GM18907 (cell line): Measurements from ENCODE around the gene GSTT2.

Source experiments
- ATAC-seq: cut with Tn5 transposase; IDR thresholded peaks from one replicate; pipeline ENCODE4 v1.9.1; 2021; ENCODE audit warnings: mild to moderate bottlenecking, moderate library complexity; ENCODE audit not compliant: unreplicated experiment

GSTT2 gene

DNA sequence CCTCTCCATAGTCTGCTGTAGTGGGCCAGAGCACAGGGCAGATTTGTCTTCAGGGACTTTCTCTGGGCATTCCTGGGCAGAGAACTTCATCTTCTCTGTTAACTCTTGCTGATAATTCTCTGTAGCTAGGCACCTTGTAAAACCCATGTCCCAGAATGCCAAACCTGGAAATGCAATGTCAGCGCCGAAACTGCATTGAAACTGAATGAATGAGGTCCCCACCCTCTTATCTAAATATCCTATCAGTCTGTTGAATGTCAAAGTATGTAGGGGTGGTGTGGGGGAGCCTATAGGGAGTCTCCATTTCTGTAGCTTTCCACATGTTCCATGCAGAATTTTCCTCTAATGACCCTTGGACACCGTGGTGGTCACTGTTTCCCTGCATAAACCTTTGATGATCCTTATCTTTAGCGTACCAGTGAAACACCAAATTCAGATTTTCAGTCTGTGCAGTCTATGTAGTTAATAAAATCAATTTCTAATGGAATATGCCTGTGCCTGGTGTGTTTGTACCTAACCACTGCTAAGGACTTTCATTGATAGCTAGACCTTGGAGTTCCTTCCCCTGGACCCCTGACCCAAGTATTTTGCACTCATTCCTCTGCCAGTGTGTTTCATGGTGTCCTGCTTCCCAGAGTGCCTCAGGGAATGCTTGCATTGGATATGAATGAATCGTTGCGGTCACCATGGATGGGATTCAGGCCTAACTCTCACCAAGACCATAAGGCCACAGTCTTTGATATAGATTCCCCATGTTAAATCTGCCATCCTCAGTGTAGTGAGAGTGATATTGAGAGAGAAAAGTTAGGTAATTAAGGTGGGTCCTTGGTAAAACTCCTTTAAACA, 28.7 kb downstream of the GSTT2 start:
- no peak for ATAC-seq

- no peak for ATAC-seq
Observed at GRCh38 chr22:24009227-24010017, 29.5 kb downstream of the GSTT2 start.

DNA sequence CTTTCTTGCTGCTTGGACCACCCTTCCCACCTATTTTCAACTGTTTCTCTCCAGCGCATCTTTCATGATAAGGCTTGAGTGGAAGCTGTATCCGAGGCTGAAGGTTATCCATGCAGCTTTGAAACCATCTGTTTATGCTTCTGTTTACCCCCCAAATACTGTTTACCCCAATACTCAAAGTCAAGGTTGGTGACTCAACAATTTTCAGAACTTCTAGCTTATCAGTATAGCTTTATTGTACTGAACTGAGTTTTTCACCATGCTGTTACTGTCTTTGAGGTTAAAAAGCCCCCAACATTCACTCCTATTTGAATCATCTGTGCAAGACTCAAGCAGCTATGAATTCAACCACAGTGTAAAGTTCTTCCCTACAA, 30.1 kb downstream of the GSTT2 start:
- no peak for ATAC-seq

GRCh38 chr22:24011735-24012068, 31.8 kb downstream of the GSTT2 start:
- no peak for ATAC-seq

DNA sequence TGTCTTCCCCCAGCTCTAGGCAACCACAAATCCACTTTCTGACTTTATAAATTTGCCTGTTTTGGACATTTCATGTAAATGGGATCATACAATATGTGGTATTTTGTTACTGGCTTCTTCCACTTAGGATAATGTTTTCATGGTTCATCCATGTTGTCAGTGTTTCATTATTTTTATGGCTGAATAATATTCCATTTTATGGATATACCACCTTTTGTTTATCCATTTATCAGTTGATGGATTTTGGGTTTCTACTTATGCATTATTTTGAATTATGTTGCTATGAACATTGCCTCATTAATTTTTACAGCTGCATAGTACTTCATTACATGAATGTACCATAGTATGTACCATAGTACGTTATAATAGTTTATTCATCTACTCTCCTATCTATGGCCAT, 36.2 kb downstream of the GSTT2 start:
- ATAC-seq, result no peak

DNA sequence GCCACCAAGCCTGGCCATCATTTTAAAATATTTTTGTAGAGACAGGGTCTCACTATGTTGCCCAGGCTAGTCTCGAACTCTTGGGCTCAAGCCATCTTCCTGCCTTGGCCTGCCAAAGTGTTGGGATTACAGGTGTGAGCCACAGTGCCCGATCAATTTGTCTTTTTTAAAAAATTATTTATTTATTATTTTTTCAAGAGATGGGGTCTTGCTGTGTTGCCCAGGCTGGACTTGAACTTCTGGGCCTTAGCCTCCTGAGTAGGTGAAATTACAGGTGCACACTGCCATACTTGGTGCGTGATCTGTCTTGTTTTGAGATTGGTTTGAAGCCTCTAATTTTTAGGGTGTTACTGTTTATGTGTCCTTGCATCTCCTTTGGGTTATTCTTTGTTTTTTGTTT, 41.4 kb downstream of the GSTT2 start:
- ATAC-seq, result no peak

DNA sequence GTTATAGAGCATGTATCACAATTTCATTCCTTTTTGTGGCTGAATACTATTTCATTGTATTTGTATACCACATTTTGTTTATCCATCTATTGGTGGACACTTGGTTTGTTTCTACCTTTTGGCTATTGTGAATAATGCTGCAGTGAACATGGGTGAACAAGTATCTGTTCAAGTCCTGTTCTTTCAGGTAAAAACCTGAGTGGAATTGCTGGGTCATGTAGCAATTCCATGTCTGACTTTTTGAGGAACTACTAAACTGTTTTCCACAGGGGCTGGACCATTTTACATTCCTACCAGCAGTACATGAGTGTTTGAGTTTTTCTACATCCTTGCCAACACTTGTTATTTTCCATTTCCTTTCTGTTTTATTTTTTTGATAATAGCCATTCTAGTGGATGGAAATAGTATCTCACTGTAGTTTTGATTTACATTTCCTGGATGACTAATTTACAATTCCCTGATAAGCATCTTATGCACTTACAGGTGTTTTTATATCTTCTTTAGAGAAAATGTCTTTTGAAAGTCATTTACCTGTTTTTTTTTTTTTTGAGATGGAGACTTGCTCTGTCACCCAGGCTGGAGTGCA, 43.4 kb downstream of the GSTT2 start:
- ATAC-seq, result no peak

DNA sequence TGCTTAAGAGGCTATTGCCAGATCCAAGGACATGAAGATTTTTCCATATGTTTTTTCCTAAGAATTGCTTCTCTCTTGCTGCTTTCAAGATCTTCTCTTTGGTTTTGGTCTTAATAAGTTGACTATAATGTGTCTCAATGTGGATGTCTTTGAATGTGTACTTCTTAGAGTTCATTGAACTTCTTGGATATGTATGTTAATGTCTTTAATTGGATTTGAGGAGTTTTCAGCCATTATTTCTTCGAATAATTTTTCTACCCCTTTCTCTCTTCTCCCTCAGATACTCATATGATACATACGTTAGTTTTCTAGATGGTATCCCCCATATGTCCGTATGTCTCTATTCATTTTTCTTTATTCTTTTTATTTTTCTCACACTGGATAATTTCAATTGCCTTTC, 44.4 kb downstream of the GSTT2 start:
- no peak for ATAC-seq

GRCh38 chr22:24025475-24025874, 45.5 kb downstream of the GSTT2 start:
- no peak for ATAC-seq

- ATAC-seq, result no peak
Observed at GRCh38 chr22:24026056-24026455, 46.1 kb downstream of the GSTT2 start.

DNA sequence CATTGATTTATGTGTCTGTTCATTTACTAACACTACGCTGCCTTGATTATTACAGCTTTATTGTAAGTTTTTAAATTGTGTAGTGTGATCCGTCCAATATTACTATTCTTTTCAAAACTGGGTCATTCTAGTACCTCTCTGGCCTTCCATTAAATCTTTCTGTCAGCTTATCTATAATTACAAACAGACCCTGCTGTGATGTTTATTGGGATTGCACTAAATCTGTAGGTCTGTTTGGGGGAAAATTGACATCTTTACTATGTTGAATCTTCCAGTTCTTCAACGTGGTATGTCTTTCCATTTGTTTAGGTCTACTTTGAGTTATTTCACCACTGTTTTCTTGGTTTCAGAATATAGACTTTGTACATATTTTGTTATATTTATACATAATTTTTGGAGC, 46.8 kb downstream of the GSTT2 start:
- ATAC-seq, result no peak

GRCh38 chr22:24027389-24027975, 47.5 kb downstream of the GSTT2 start:
- no peak for ATAC-seq

GRCh38 chr22:24027991-24028390, 48.1 kb downstream of the GSTT2 start:
- ATAC-seq, result no peak

GRCh38 chr22:24028533-24028932, 48.6 kb downstream of the GSTT2 start:
- no peak for ATAC-seq

GRCh38 chr22:24029304-24029703, 49.4 kb downstream of the GSTT2 start:
- no peak for ATAC-seq

GRCh38 chr22:24030186-24030702, 50.3 kb downstream of the GSTT2 start:
- no peak for ATAC-seq
